Thymus (tissue), 11 donors: ENCODE measurements around the gene LRRC71. TPM values are rescaled to one million over a fixed set of nuclear protein-coding genes. Genes with fewer than 3 reads are reported as not detected.

Experiments used
- DNase-seq, 9 donors: peaks; one replicate each; pipeline ENCODE4 v3.0.0-alpha.2; 2013; ENCODE audit warnings: low spot score in 9 of 9, low read depth in 6 of 9, missing footprints in 1 of 9
- H3K27ac ChIP-seq, 2 donors: one replicate each; pipeline ENCODE4 v1.5.1; 2013; ENCODE audit warnings: control low read depth in 1 of 2, low read depth in 1 of 2, low read length in 1 of 2, mild to moderate bottlenecking in 1 of 2, moderate library complexity in 1 of 2
- H3K27me3 ChIP-seq, 2 donors: one replicate each; pipeline ENCODE4 v1.5.1; 2013; ENCODE audit warnings: low read length in 1 of 2; ENCODE audit not compliant: control insufficient read depth in 2 of 2, insufficient read depth in 1 of 2
- H3K36me3 ChIP-seq, 2 donors: one replicate each; pipeline ENCODE4 v1.5.1; 2013; ENCODE audit warnings: low read length in 1 of 2, mild to moderate bottlenecking in 1 of 2, moderate library complexity in 1 of 2; ENCODE audit not compliant: control insufficient read depth in 2 of 2, insufficient read depth in 2 of 2
- H3K4me1 ChIP-seq, 2 donors: one replicate each; pipeline ENCODE4 v1.5.1; 2013; ENCODE audit warnings: low read length in 2 of 2; ENCODE audit not compliant: control insufficient read depth in 2 of 2, insufficient read depth in 2 of 2
- H3K4me3 ChIP-seq, 2 donors: one replicate each; pipeline ENCODE4 v1.5.1; 2013; ENCODE audit warnings: low read length in 2 of 2, control low read depth in 1 of 2, mild to moderate bottlenecking in 1 of 2
- H3K9me3 ChIP-seq, 2 donors: one replicate each; pipeline ENCODE4 v1.5.1; 2013; ENCODE audit warnings: low read length in 1 of 2, mild to moderate bottlenecking in 1 of 2; ENCODE audit not compliant: control insufficient read depth in 2 of 2, insufficient read depth in 1 of 2
- WGBS: extraction: QIAGEN DNeasy Blood & Tissue Kit; methylation state at CpG from one replicate; pipeline ENCODE4 v1.1.7; 2013; 5-methylcytosine and 5-hydroxymethylcytosine counted together
- polyA plus RNA-seq: library from polyadenylated mRNA; stranded (reverse); fragments of 200-250 nt; gene quantifications from one replicate; pipeline ENCODE4 v1.2.3, GENCODE V29; 2013
- total RNA-seq: library from RNA; stranded (reverse); fragments of 120-200 nt; gene quantifications from one replicate; pipeline ENCODE4 v1.2.4, GENCODE V29; 2013
- donor health status: healthy.

Gene LRRC71
- total and polyA plus RNA-seq, 2 donors: 0.11 TPM; not detected in 1

- H3K27ac ChIP-seq: no peak overlapping the region
- no peak for DNase-seq
- H3K27me3 ChIP-seq: peaks cover 28 to 89% of the 10 kb centered on the region in 2 donors
- WGBS: 95% methylated on average over 6 of the region's 6 CpGs
- H3K4me3 ChIP-seq: no peak overlapping the region
- H3K9me3 ChIP-seq: peaks cover 0 to 5% of the 10 kb centered on the region in 2 donors
- H3K36me3 ChIP-seq: no peaks in the 10 kb centered on the region
- peaks cover 0 to 20% of the 10 kb centered on the region in 2 donors for H3K4me1 ChIP-seq
Observed at GRCh38 chr1:156895927-156896326, 24.5 kb upstream of the LRRC71 start.

- 97% methylated on average over 16 of the region's 16 CpGs for WGBS
- no peaks in the 10 kb centered on the region for H3K36me3 ChIP-seq
- peaks cover 0 to 5% of the 10 kb centered on the region in 2 donors for H3K9me3 ChIP-seq
- no peak overlapping the region for H3K4me3 ChIP-seq
- peaks cover 24 to 84% of the 10 kb centered on the region in 2 donors for H3K27me3 ChIP-seq
- no peak for DNase-seq
- H3K27ac ChIP-seq: no peak overlapping the region
- H3K4me1 ChIP-seq: peaks cover 0 to 20% of the 10 kb centered on the region in 2 donors
Observed at GRCh38 chr1:156896490-156897033, 23.9 kb upstream of the LRRC71 start.

GRCh38 chr1:156897078-156897825, 23.2 kb upstream of the LRRC71 start:
- Histone ChIP-seq H3K4me3 (no peak overlapping the region), H3K27ac (peak overlapping the region in 1 of 2 donors; percentile 17), H3K27me3 (peaks cover 23 to 80% of the 10 kb centered on the region in 2 donors), H3K36me3 (no peaks in the 10 kb centered on the region), H3K9me3 (no peaks in the 10 kb centered on the region), H3K4me1 (peaks cover 0 to 17% of the 10 kb centered on the region in 2 donors)
- 90% methylated on average over 14 of the region's 14 CpGs for WGBS
- DNase-seq: no peak

DNA sequence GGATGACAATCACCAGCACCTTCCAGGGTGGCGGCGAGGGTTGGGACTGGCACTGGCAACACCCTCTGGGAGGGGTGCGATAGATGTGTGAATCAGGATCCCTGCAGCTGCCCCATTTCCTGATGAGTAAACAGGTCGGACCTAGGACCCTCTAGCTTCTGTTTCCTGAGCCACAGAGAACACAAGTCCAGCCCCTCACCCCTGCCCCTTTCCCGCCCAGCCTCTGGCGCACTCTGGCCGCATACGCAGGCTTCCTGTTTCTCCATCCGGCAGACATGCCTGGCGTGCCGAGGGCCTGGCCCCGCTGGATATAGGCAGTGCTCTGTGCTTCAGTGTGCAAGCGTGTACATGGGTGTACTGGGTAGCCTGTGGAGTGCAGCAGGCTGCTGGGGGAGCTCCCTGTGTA, 22.3 kb upstream of the LRRC71 start:
- Histone ChIP-seq H3K27me3 (peaks cover 17 to 74% of the 10 kb centered on the region in 2 donors), H3K27ac (no peak overlapping the region), H3K4me3 (no peak overlapping the region), H3K36me3 (no peaks in the 10 kb centered on the region), H3K4me1 (peaks cover 0 to 16% of the 10 kb centered on the region in 2 donors), H3K9me3 (no peaks in the 10 kb centered on the region)
- no peak for DNase-seq
- WGBS: 18% methylated on average over 11 of the region's 13 CpGs

GRCh38 chr1:156898971-156899664, 21.3 kb upstream of the LRRC71 start:
- no peak overlapping the region for H3K4me3 ChIP-seq
- no peak overlapping the region for H3K27ac ChIP-seq

DNA sequence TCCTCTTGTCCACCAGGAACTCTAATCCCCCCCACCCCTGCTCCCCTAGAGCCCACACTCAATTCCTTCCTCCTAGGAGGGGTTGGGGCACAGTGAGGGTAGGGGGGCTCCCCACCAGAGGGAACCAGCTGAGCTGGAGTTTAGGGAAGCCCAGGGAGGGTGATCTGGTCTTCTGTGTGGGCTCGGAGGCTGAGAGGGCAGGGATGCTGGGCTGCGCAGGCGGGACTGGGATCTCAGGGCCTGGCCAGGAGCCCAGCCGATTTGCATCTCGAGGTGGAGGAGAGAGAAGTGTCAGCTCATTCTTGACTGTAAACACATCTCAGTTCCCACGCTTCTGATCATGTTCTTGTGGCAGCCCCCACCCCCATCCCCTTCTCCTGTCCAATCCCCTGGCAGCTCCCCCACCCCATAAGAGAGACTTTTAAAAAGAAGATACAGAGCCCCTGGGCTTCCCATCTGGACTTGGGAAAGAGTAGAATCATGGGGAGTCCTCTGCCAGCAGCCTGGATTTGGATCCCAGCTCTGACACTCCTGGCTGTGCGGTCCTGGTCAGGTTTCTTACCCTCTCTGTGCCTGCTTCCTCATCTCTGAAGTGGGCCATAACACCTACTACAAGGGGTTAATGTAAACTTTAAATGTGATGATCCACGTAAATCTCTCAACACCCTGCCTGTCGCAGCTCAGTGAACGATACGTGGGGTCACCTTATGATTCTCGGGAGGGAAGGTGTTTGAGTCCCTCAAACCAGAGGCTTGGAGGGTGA, 20.3 kb upstream of the LRRC71 start:
- WGBS: 91% methylated on average over 12 of the region's 12 CpGs
- no peak overlapping the region for H3K27ac ChIP-seq
- H3K27me3 ChIP-seq: peaks cover 3 to 57% of the 10 kb centered on the region in 2 donors
- no peaks in the 10 kb centered on the region for H3K9me3 ChIP-seq
- H3K4me3 ChIP-seq: no peak overlapping the region
- DNase-seq: no peak
- no peaks in the 10 kb centered on the region for H3K36me3 ChIP-seq
- H3K4me1 ChIP-seq: peaks cover 0 to 7% of the 10 kb centered on the region in 2 donors

More at GRCh38 chr1:156898971-156899664, 21.3 kb upstream of the LRRC71 start:
- Histone ChIP-seq H3K9me3 (no peaks in the 10 kb centered on the region), H3K4me1 (peaks cover 0 to 8% of the 10 kb centered on the region in 2 donors), H3K27me3 (peaks cover 8 to 64% of the 10 kb centered on the region in 2 donors), H3K36me3 (no peaks in the 10 kb centered on the region)
- WGBS: 83% methylated on average over 12 of the region's 12 CpGs
- no peak for DNase-seq

DNA sequence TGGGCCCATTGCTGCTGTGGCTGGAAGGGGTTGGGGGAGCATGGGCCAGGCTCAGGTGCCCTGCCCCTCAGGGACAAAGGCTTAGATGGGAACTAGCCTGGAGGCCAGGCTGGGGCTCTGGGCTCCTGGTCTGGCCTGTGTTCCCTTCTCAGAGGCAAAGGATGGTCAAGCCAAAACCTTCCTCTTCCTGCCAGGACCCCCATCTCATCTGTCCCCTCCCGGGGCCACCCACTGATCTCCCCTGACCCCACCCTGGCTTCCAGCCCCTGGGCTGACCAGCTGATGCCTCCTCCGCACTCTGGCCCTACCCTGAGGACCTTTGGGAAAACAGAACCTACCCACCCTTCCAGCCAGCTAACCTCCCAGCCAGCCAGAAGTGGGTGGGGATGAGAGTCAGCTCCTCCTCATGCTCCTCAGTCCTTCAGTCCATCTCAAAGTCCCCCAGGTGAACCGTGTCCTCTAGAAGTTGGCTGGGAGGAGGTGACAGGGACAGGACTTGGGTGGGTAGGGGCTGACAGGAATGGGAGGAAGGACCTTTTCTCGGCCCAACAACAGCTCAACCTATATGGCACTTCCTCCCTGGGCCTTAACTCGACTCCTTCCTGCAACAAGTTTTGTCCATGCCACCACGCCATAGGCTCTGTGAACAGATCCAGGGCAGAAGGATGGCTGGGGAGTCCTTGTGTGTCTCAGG, 19.4 kb upstream of the LRRC71 start:
- H3K27me3 ChIP-seq: peaks cover 3 to 50% of the 10 kb centered on the region in 2 donors
- H3K9me3 ChIP-seq: peaks cover 0 to 2% of the 10 kb centered on the region in 2 donors
- WGBS: 80% methylated on average over 6 of the region's 6 CpGs
- no peak for DNase-seq
- no peaks in the 10 kb centered on the region for H3K36me3 ChIP-seq
- peaks cover 0 to 7% of the 10 kb centered on the region in 2 donors for H3K4me1 ChIP-seq
- no peak overlapping the region for H3K4me3 ChIP-seq
- H3K27ac ChIP-seq: no peak overlapping the region

DNA sequence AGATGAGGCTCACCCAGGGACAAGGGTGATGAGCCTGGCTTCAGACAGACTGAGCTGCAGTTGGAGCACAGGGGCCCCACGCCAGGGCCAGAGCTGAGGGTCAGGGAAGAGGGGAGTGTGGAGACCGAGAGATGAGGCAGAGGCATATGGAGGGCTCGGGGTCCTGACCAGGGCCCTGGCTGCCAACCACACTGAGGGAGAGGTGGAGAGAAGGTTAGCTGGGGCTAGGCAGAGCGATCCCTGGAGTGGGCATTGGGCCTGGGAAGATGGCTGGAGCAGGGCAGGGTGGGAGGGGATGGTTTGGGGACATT, 18.9 kb upstream of the LRRC71 start:
- Histone ChIP-seq H3K9me3 (peaks cover 0 to 5% of the 10 kb centered on the region in 2 donors), H3K27me3 (peaks cover 3 to 46% of the 10 kb centered on the region in 2 donors), H3K27ac (no peak overlapping the region), H3K4me3 (no peak overlapping the region), H3K36me3 (no peaks in the 10 kb centered on the region), H3K4me1 (peaks cover 0 to 7% of the 10 kb centered on the region in 2 donors)
- WGBS: 93% methylated on average over 4 of the region's 4 CpGs
- no peak for DNase-seq
